Keratinocyte (primary cell): ENCODE measurements around the gene IGFBP1. TPM values are rescaled to one million over a fixed set of nuclear protein-coding genes. Genes with fewer than 3 reads are reported as not detected.

ENCODE experiments used
- DNase-seq: peaks from one replicate; pipeline ENCODE4 v3.0.0-alpha.2; 2011; ENCODE audit warnings: low read depth, missing footprints, low spot score
- FAIRE-seq: peaks from 2 replicates; lab custom pipeline; 2011; peaks lifted over from hg19 to GRCh38; lab: Jason Lieb, UNC
- H2AFZ ChIP-seq: 2 replicates; pipeline ENCODE4 v1.6.0; 2012; ENCODE audit warnings: low read length, control low read depth, inconsistent platforms; ENCODE audit not compliant: control insufficient read depth
- H3K27ac ChIP-seq: 2 replicates; pipeline ENCODE4 v1.5.1; 2011; ENCODE audit warnings: low read length; ENCODE audit not compliant: control insufficient read depth, insufficient read depth
- H3K27me3 ChIP-seq: 3 replicates; pipeline ENCODE4 v1.6.0; 2011; ENCODE audit warnings: low read length; ENCODE audit not compliant: control insufficient read depth, insufficient read depth; ENCODE audit errors: extremely low read depth
- H3K36me3 ChIP-seq, 2 experiments: 2 replicates in 1 of 2; 3 replicates in 1 of 2; pipeline ENCODE4 v1.5.1; 2011; ENCODE audit warnings: low read length in 2 of 2, mild to moderate bottlenecking in 1 of 2; ENCODE audit not compliant: control insufficient read depth in 2 of 2, insufficient read depth in 2 of 2; ENCODE audit errors: extremely low read depth in 1 of 2
- H3K4me1 ChIP-seq: 3 replicates; pipeline ENCODE4 v1.5.1; 2011; ENCODE audit warnings: low read length; ENCODE audit not compliant: control insufficient read depth, insufficient read depth; ENCODE audit errors: extremely low read depth
- H3K4me2 ChIP-seq: 3 replicates; pipeline ENCODE4 v1.6.0; 2011; ENCODE audit warnings: low read depth, low read length; ENCODE audit not compliant: control insufficient read depth, insufficient read depth; ENCODE audit errors: extremely low read depth
- H3K4me3 ChIP-seq, 3 experiments: fragments of 200-600 bp in 1 of 3; sonication (generic) in 1 of 3; 2 replicates in 2 of 3; 3 replicates in 1 of 3; pipeline ENCODE4 v1.5.1; 2011 to 2016; ENCODE audit warnings: low read length in 3 of 3, mild to moderate bottlenecking in 3 of 3, control low read depth in 2 of 3, inconsistent platforms in 1 of 3, low read depth in 1 of 3, mixed read lengths in 1 of 3, mixed run types in 1 of 3, moderate library complexity in 1 of 3; ENCODE audit not compliant: control insufficient read depth in 2 of 3, insufficient read depth in 2 of 3; ENCODE audit errors: extremely low read depth in 1 of 3
- H3K79me2 ChIP-seq: 2 replicates; pipeline ENCODE4 v1.6.0; 2012; ENCODE audit warnings: low read length; ENCODE audit not compliant: control insufficient read depth, insufficient read depth
- H3K9ac ChIP-seq: 3 replicates; pipeline ENCODE4 v1.6.0; 2011; ENCODE audit warnings: low read length; ENCODE audit not compliant: control insufficient read depth, insufficient read depth; ENCODE audit errors: extremely low read depth
- H3K9me1 ChIP-seq: 3 replicates; pipeline ENCODE4 v1.6.0; 2011; ENCODE audit warnings: low read length; ENCODE audit not compliant: control insufficient read depth, insufficient read depth; ENCODE audit errors: extremely low read depth
- H3K9me3 ChIP-seq: 2 replicates; pipeline ENCODE4 v1.5.1; 2012; ENCODE audit warnings: low read depth, low read length; ENCODE audit not compliant: control insufficient read depth
- H4K20me1 ChIP-seq: 3 replicates; pipeline ENCODE4 v1.6.0; 2011; ENCODE audit warnings: low read length; ENCODE audit not compliant: control insufficient read depth, insufficient read depth; ENCODE audit errors: extremely low read depth
- EZH2 ChIP-seq: IDR thresholded peaks from one replicate; pipeline ENCODE4 v1.6.1; 2012; ENCODE audit warnings: inconsistent platforms, mild to moderate bottlenecking, low read length, moderate library complexity
- dilution Hi-C: fragments of 300-500 bp; cut with MboI; formaldehyde crosslinking; loops from one replicate; pipeline ENCODE4 v1.7.0; 2020; ENCODE audit warnings: low sequenced_read_pairs; ENCODE audit not compliant: extremely low pct_ligation_motif_present
- polyA plus RNA-seq, 5 experiments: library from polyadenylated mRNA; depleted of rRNA in 3 of 5; stranded (reverse) in 3 of 5; stranded (forward) in 1 of 5; unstranded in 1 of 5; fragments of >200 nt; gene quantifications; 1 replicate in 1 of 5; 2 replicates in 3 of 5; 3 replicates in 1 of 5; pipeline versions ENCODE4 v1.2.1 to v1.2.3, GENCODE V29; 2011 to 2012; ENCODE audit warnings: missing spikeins in 2 of 5, low read depth in 1 of 5, low replicate concordance in 1 of 5
- TF ChIP-seq, protein P1 (sequence below), 3 experiments: IDR thresholded peaks in 1 of 3; conservative IDR thresholded peaks in 1 of 3; optimal IDR thresholded peaks in 1 of 3; 2 replicates in 2 of 3; 3 replicates in 1 of 3; pipeline versions ENCODE3 to v1.5.1; 2011; ENCODE audit warnings: low read length in 3 of 3, mild to moderate bottlenecking in 3 of 3, moderate library complexity in 2 of 3, control low read depth in 1 of 3, inconsistent platforms in 1 of 3; ENCODE audit not compliant: insufficient read depth in 2 of 3; ENCODE audit errors: extremely low read depth in 1 of 3

The IGFBP1 gene
- polyA plus RNA-seq, 1 donor (not counting 4 experiments of a cell fraction or from before 2014, with no cell fraction given): not detected

DNA sequence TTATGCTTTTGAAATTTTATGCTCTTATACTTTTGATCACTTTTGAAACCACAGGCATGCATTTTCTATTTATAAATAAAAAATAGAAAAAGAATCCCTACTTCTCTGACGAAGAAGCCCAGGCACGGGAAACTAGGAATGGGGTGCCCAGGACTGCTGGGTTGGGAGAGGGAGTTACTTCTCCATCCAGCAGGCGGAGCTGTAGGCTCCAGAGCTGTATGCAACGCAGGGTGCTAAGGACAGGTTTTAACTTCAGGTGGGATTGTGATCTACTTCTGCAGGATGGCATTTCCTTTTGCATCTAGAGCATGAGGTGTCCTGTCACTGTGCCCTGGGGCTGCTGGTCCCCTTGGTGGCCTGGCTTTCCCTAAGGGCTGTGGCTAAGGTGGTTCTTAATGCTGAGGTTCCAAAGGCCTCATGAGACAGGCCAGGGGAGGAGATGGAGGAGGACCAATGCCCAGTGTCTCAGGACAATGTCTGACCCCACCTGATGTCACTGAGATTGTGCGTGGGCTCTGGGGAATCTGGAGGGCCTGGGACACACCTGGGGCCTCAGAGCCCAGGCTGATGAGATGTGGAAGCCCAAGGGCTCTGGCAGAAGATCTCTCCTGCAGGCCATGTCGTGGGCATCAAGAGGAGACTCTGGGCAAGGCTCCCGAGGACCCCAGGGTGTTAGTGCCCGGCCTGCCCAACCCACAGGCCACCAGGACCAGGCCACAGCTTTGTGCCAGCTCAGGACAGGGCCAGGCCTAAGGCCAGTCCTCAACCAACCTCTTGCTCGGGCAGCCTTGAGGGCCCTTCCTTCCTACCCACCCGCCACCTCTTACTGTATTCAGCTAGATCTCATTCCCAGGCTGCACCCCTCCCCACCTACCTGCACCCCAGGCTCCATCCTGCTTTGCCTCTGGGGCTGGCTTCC lies 15.9 kb upstream of the IGFBP1 start:
- no peaks in the 10 kb centered on the region for H3K9me3 ChIP-seq
- no peak for FAIRE-seq
- H3K9ac ChIP-seq: no peak overlapping the region
- dilution Hi-C loops: no loop called here
- H3K36me3 ChIP-seq: no peaks in the 10 kb centered on the region
- no peaks in the 10 kb centered on the region for H3K9me1 ChIP-seq
- H3K4me1 ChIP-seq: peaks cover 18% of the 10 kb centered on the region
- H3K27me3 ChIP-seq: no peaks in the 10 kb centered on the region
- TF ChIP-seq EZH2: no peak
- TF ChIP-seq, protein P1, sequence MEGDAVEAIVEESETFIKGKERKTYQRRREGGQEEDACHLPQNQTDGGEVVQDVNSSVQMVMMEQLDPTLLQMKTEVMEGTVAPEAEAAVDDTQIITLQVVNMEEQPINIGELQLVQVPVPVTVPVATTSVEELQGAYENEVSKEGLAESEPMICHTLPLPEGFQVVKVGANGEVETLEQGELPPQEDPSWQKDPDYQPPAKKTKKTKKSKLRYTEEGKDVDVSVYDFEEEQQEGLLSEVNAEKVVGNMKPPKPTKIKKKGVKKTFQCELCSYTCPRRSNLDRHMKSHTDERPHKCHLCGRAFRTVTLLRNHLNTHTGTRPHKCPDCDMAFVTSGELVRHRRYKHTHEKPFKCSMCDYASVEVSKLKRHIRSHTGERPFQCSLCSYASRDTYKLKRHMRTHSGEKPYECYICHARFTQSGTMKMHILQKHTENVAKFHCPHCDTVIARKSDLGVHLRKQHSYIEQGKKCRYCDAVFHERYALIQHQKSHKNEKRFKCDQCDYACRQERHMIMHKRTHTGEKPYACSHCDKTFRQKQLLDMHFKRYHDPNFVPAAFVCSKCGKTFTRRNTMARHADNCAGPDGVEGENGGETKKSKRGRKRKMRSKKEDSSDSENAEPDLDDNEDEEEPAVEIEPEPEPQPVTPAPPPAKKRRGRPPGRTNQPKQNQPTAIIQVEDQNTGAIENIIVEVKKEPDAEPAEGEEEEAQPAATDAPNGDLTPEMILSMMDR (optimal IDR thresholded peaks at IDR 0.05 in 1 of 3, IDR thresholded peaks at IDR 0.05 in 1 of 3, conservative IDR thresholded peaks at IDR 0.05 in 1 of 3; ENCODE audit: extremely low read depth in 1 of 3, insufficient read depth in 2 of 3, low read length in 3 of 3): peak; percentile 52 to 77 (median 65)
- DNase-seq: no peak
- no peak overlapping the region for H3K27ac ChIP-seq
- no peaks in the 10 kb centered on the region for H4K20me1 ChIP-seq
- H3K79me2 ChIP-seq: no peaks in the 10 kb centered on the region
- H3K4me3 ChIP-seq: no peak overlapping the region
- no peak overlapping the region for H3K4me2 ChIP-seq
- H2AFZ ChIP-seq: no peak overlapping the region

DNA sequence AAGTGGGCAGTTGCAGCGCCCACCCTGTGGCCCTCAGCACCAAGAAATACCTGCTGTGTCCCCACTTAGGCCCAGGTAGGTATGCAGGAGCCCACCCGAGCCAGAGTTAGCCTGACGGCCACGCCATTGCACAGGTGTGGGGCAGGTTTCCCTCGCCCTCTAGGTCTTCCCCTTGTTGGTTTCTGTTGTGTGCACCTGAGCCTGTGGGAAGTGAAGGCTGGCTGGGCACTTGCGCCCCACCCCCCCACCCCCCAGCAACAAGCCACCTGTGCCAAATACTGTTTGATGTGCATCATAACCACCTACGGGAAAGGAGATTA lies 15.3 kb upstream of the IGFBP1 start, which contains the start of gene CCDC201:
Gene CCDC201, minus strand, starts transcription at position 48 of the 320 bp plus-strand sequence. CDS start 75 bp downstream, outside the sequence.
- Histone ChIP-seq H2AFZ (no peak within 1 kb of the TSS), H3K27me3 (no peaks in the 10 kb centered on the region), H3K9me1 (no peaks in the 10 kb centered on the region), H3K36me3 (no peaks in the 10 kb centered on the region), H4K20me1 (no peaks in the 10 kb centered on the region), H3K27ac (no peak within 1 kb of the TSS), H3K9me3 (no peaks in the 10 kb centered on the region), H3K79me2 (no peaks in the 10 kb centered on the region), H3K4me2 (peak within 1 kb of the TSS; percentile 33), H3K4me3 (no peak within 1 kb of the TSS), H3K9ac (no peak within 1 kb of the TSS), H3K4me1 (peaks cover 18% of the 10 kb centered on the region)
- TF ChIP-seq EZH2: no peak
- TF ChIP-seq, protein P1 (optimal IDR thresholded peaks at IDR 0.05 in 1 of 3, IDR thresholded peaks at IDR 0.05 in 1 of 3, conservative IDR thresholded peaks at IDR 0.05 in 1 of 3; ENCODE audit: extremely low read depth in 1 of 3, insufficient read depth in 2 of 3, low read length in 3 of 3): no peak
- dilution Hi-C loops: no loop called here
- no peak for FAIRE-seq
- DNase-seq: no peak
